HepG2 (cell line): ENCODE data around the gene FGFR4. TPM values are rescaled to one million over a fixed set of nuclear protein-coding genes. Genes with fewer than 3 reads are reported as not detected.

Experiments used
- CREB1 ChIP-seq, 2 experiments: fragments of 450-650 bp in 1 of 2; IDR thresholded peaks; 2 replicates each; pipeline ENCODE4 v1.6.1; 2016 to 2017; ENCODE audit warnings: control low read depth in 1 of 2, mild to moderate bottlenecking in 1 of 2, missing compliant biosample characterization in 1 of 2, missing genetic modification characterization in 1 of 2
- FOSL1 ChIP-seq: sonication (generic); formaldehyde crosslinking; IDR thresholded peaks from 2 replicates; pipeline ENCODE4 v1.9.0; 2021; ENCODE audit warnings: missing genetic modification reagents, borderline replicate concordance
- GATAD2A ChIP-seq: IDR thresholded peaks from 2 replicates; pipeline ENCODE4 v1.6.1; 2016
- GZF1 ChIP-seq: sonication (generic); formaldehyde crosslinking; IDR thresholded peaks from 2 replicates; pipeline ENCODE4 v1.5.1; 2020; ENCODE audit warnings: mild to moderate bottlenecking, missing genetic modification reagents
- HINFP ChIP-seq: sonication (generic); formaldehyde crosslinking; IDR thresholded peaks from 2 replicates; pipeline ENCODE4 v1.4.0; 2020; ENCODE audit warnings: low read depth, mild to moderate bottlenecking, missing genetic modification reagents
- IKZF4 ChIP-seq: sonication (generic); formaldehyde crosslinking; IDR thresholded peaks from 2 replicates; pipeline ENCODE4 v1.5.1; 2020; ENCODE audit warnings: borderline replicate concordance, mild to moderate bottlenecking, low read depth, missing genetic modification reagents; ENCODE audit errors: not compliant biosample characterization
- LRRFIP1 ChIP-seq: sonication (generic); formaldehyde crosslinking; conservative IDR thresholded peaks from 2 replicates; pipeline ENCODE4 v1.4.0; 2020; ENCODE audit warnings: missing genetic modification reagents
- MEF2D ChIP-seq: sonication (generic); formaldehyde crosslinking; IDR thresholded peaks from 2 replicates; pipeline ENCODE4 v1.5.1; 2020; ENCODE audit warnings: mild to moderate bottlenecking, missing genetic modification reagents
- MLX ChIP-seq: IDR thresholded peaks from 2 replicates; pipeline ENCODE4 v1.6.1; 2016
- NR2F1 ChIP-seq, 2 experiments: fragments of 450-650 bp in 1 of 2; formaldehyde crosslinking in 1 of 2; IDR thresholded peaks; 2 replicates each; pipeline versions ENCODE4 v1.5.0 to v1.6.1; 2016 to 2020; ENCODE audit warnings: mild to moderate bottlenecking in 1 of 2, missing compliant biosample characterization in 1 of 2, missing genetic modification reagents in 1 of 2, moderate library complexity in 1 of 2
- NR2F6 ChIP-seq, 2 experiments: IDR thresholded peaks; 2 replicates each; pipeline ENCODE4 v1.6.1; 2016; ENCODE audit warnings: antibody characterized with exemption in 1 of 2, mild to moderate bottlenecking in 1 of 2
- NR3C1 ChIP-seq: sonication (generic); formaldehyde crosslinking; IDR thresholded peaks from 2 replicates; pipeline ENCODE4 v1.4.0; 2020; ENCODE audit warnings: missing genetic modification reagents
- PITX1 ChIP-seq: sonication (generic); formaldehyde crosslinking; IDR thresholded peaks from 2 replicates; pipeline ENCODE4 v1.5.1; 2020; ENCODE audit warnings: mild to moderate bottlenecking, missing genetic modification reagents
- POLR2AphosphoS2 ChIP-seq: IDR thresholded peaks from 2 replicates; pipeline ENCODE4 v1.6.1; 2011; ENCODE audit warnings: low read depth, low read length, improper control_type of control experiment
- RARA ChIP-seq: IDR thresholded peaks from 2 replicates; pipeline ENCODE4 v1.6.1; 2016; ENCODE audit warnings: missing genetic modification reagents, missing compliant biosample characterization
- SMC3 ChIP-seq: IDR thresholded peaks from 2 replicates; pipeline ENCODE4 v1.6.1; 2011; ENCODE audit warnings: low read length, improper control_type of control experiment
- SNAI1 ChIP-seq: sonication (generic); formaldehyde crosslinking; IDR thresholded peaks from 2 replicates; pipeline ENCODE4 v1.5.0; 2020; ENCODE audit warnings: mild to moderate bottlenecking, missing genetic modification reagents, borderline replicate concordance
- SOX6 ChIP-seq, 2 experiments: fragments of 450-650 bp in 1 of 2; sonication (generic) in 1 of 2; formaldehyde crosslinking in 1 of 2; IDR thresholded peaks; 2 replicates each; pipeline versions ENCODE4 v1.4.0 to v1.6.1; 2017 to 2020; ENCODE audit warnings: antibody characterized with exemption in 1 of 2, mild to moderate bottlenecking in 1 of 2, missing genetic modification reagents in 1 of 2
- TEAD2 ChIP-seq: sonication (generic); formaldehyde crosslinking; IDR thresholded peaks from 2 replicates; pipeline ENCODE4 v1.9.0; 2021; ENCODE audit warnings: missing genetic modification reagents
- YY1 ChIP-seq: IDR thresholded peaks from 2 replicates; pipeline ENCODE4 v1.6.1; 2011; ENCODE audit warnings: low read length, low read depth, moderate library complexity, mild to moderate bottlenecking; ENCODE audit not compliant: insufficient read depth, insufficient replicate concordance
- ZNF121 ChIP-seq: sonication (generic); formaldehyde crosslinking; IDR thresholded peaks from 2 replicates; pipeline ENCODE4 v1.5.0; 2020; ENCODE audit warnings: mild to moderate bottlenecking, missing genetic modification reagents
- ZNF136 ChIP-seq: sonication (generic); formaldehyde crosslinking; IDR thresholded peaks from 2 replicates; pipeline ENCODE4 v1.8.1; 2022; ENCODE audit warnings: low read depth, mild to moderate bottlenecking, moderate library complexity, missing genetic modification reagents
- ZNF260 ChIP-seq: sonication (generic); formaldehyde crosslinking; IDR thresholded peaks from 2 replicates; pipeline ENCODE4 v1.4.0; 2020; ENCODE audit warnings: missing genetic modification reagents, low read depth, mild to moderate bottlenecking, borderline replicate concordance
- ZNF337 ChIP-seq: sonication (generic); formaldehyde crosslinking; IDR thresholded peaks from 2 replicates; pipeline ENCODE4 v1.5.1; 2020; ENCODE audit warnings: missing genetic modification reagents, low read depth, mild to moderate bottlenecking, borderline replicate concordance
- ZNF704 ChIP-seq: sonication (generic); formaldehyde crosslinking; IDR thresholded peaks from 2 replicates; pipeline ENCODE4 v1.8.1; 2023; ENCODE audit warnings: mild to moderate bottlenecking, inconsistent platforms, moderate library complexity, missing genetic modification reagents, borderline replicate concordance
- polyA plus RNA-seq, 8 experiments: library from polyadenylated mRNA; depleted of rRNA in 3 of 8; stranded (reverse) in 7 of 8; unstranded in 1 of 8; fragments of >200 nt; fragmentation: Illumina TruSeq in 4 of 8; extraction: Trizol in 4 of 8; gene quantifications; 2 replicates each; pipeline versions ENCODE4 v1.2.1 to v1.2.3, GENCODE V29; 2011 to 2016; ENCODE audit warnings: low read depth in 4 of 8, missing spikeins in 1 of 8, mixed read lengths in 1 of 8; ENCODE audit not compliant: insufficient read depth in 1 of 8
- total RNA-seq, 5 experiments: library from RNA; depleted of rRNA; stranded (reverse); fragments of >200 nt; fragmentation: Illumina TruSeq; extraction: Trizol; gene quantifications; 2 replicates each; pipeline ENCODE4 v1.2.3, GENCODE V29; 2016; ENCODE audit warnings: low read depth in 1 of 5
- TF ChIP-seq, protein P1 (sequence below): IDR thresholded peaks from 2 replicates; pipeline ENCODE4 v1.6.1; 2016; ENCODE audit warnings: low read depth, borderline replicate concordance

The FGFR4 gene
- total and polyA plus RNA-seq, 2 of the 13 experiments (the other 11 are each of a cell fraction or from before 2014, with no cell fraction given): 129 to 219 TPM

DNA sequence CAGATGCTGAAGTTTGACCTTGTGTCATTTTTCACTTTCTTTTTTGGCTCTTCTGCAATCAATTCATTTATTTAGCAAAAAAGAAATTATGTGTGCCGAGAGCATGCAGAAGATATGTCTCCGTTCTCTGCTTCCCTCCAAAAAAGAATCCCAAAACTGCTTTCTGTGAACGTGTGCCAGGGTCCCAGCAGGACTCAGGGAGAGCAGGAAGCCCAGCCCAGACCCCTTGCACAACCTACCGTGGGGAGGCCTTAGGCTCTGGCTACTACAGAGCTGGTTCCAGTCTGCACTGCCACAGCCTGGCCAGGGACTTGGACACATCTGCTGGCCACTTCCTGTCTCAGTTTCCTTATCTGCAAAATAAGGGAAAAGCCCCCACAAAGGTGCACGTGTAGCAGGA, 2.4 kb downstream of the FGFR4 start (continued):
- TF ChIP-seq NR3C1 (CRISPR knock-in tag) (no peak), ZNF704 (CRISPR knock-in tag) (no peak), ZNF121 (no peak), RARA (no peak), GZF1 (no peak), SOX6 (IDR thresholded peaks at IDR 0.05) (no peak), SOX6 (CRISPR knock-in tag; IDR thresholded peaks at IDR 0.05) (no peak), HINFP (CRISPR knock-in tag) (no peak), ZNF337 (no peak), ZNF136 (CRISPR knock-in tag) (no peak), YY1 (no peak), MEF2D (CRISPR knock-in tag) (no peak), IKZF4 (CRISPR knock-in tag) (no peak), LRRFIP1 (CRISPR knock-in tag) (no peak), ZNF260 (no peak), CREB1 (IDR thresholded peaks at IDR 0.05) (no peak), CREB1 (CRISPR knock-in tag; IDR thresholded peaks at IDR 0.05) (no peak), GATAD2A (CRISPR knock-in tag) (0 out of 2 replicates have a peak, but pooled peaks have one; percentile 19), TEAD2 (CRISPR knock-in tag) (no peak), SMC3 (no peak), FOSL1 (CRISPR knock-in tag) (no peak), MLX (CRISPR knock-in tag) (no peak), PITX1 (CRISPR knock-in tag) (no peak), SNAI1 (CRISPR knock-in tag) (no peak), POLR2AphosphoS2 (no peak), NR2F6 (IDR thresholded peaks at IDR 0.05) (no peak), NR2F6 (CRISPR knock-in tag; IDR thresholded peaks at IDR 0.05) (no peak), NR2F1 (CRISPR knock-in tag; IDR thresholded peaks at IDR 0.05) (no peak)
- TF ChIP-seq, protein P1, sequence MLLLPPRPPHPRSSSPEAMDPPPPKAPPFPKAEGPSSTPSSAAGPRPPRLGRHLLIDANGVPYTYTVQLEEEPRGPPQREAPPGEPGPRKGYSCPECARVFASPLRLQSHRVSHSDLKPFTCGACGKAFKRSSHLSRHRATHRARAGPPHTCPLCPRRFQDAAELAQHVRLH (CRISPR knock-in tag): 0 out of 2 replicates have a peak, but pooled peaks have one; percentile 46
